ENCODE data around the gene TBXAS1.

TBXAS1 gene

DNA sequence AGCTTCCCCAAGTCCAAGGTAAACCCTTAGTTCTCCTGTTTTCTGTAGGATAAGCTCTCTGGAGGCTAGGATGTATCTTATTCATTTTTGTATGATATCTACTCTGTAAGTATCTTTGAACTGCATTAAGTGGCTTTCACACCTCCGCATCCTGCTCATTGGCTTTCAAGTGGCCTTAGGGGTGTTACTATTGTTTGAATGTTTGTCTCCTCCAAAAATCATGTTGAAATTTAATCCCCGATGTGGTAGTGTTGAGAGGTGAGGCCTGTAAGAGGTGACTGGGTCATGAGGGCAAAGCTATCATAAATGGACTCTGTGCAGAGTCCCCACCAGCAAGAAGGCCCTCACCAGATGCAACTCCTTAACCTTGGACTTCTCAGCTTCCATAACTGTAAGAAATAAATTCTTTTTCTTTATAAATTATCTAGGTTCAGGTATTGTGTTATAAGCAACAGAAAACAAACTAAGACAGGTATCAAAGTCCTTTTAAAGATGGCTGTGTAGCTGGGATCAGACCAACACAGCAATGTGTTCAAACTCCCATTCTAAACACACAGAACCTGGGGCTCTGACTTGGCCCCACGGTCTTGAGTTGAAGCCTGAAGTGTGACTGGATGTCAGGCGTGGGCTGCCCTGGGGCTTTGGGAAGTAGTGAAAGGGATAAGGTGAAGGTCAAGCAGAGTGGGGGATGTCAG lies 25.9 kb downstream of the TBXAS1 start:
- no peak for DNase-seq (ENCODE audit: low spot score)
- no peak for TF ChIP-seq CTCF (IDR thresholded peaks at IDR 0.05; ENCODE audit: extremely low read depth, missing control alignments)

GRCh38 chr7:139855498-139856270 lies 26.6 kb downstream of the TBXAS1 start:
- TF ChIP-seq CTCF (IDR thresholded peaks at IDR 0.05; ENCODE audit: extremely low read depth, missing control alignments), result no peak
- peak; percentile 67 for DNase-seq (ENCODE audit: low spot score)

GRCh38 chr7:139857791-139858190 lies 28.7 kb downstream of the TBXAS1 start:
- TF ChIP-seq CTCF (IDR thresholded peaks at IDR 0.05; ENCODE audit: extremely low read depth, missing control alignments), result no peak
- DNase-seq (ENCODE audit: low spot score), result no peak

- DNase-seq (ENCODE audit: low spot score), result no peak
- no peak for TF ChIP-seq CTCF (IDR thresholded peaks at IDR 0.05; ENCODE audit: extremely low read depth, missing control alignments)
Measured at GRCh38 chr7:139860090-139860775, 31.2 kb downstream of the TBXAS1 start.

- no peak for TF ChIP-seq CTCF (IDR thresholded peaks at IDR 0.05; ENCODE audit: extremely low read depth, missing control alignments)
- no peak for DNase-seq (ENCODE audit: low spot score)
Measured at GRCh38 chr7:139861803-139862202, 32.7 kb downstream of the TBXAS1 start.

DNA sequence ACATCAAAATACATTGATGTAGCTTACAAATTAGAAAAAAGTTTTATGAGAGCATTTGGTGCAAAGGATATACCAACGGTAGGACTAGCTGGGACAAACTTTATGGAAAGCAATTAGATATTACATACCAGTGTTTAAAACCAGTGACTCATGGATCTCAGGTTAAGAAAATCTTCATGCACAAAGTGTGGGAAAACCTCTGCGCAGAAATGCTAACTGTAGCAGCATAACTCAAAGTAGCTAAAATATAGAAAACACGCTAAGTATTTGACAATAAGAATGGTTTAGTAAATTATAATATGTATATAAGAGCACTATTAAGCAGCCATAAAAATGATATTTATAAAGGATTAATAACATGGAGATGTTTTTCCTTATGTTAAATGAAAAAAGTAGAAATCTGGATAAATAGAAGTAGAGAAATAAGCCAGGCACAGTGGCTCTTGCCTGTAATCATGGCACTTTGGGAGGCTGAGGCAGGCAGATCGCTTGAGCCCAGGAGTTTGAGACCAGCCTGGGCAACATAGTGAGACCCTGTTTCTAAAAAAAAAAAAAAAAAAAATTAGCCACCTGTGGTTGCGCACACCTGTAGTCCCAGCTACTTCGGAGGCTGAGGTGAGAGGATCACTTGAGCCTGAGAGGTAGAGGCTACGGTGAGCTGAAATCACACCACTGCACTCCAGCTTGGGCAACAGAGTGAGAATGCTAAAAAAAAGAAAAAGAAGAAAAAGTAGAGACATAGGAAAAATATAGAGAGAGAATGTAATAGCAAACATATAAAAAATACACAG lies 37.2 kb downstream of the TBXAS1 start:
- DNase-seq (ENCODE audit: low spot score), result no peak

More for the DNA sequence above, 37.2 kb downstream of the TBXAS1 start:
- no peak for TF ChIP-seq CTCF (IDR thresholded peaks at IDR 0.05; ENCODE audit: extremely low read depth, missing control alignments)
